ENCODE data around the gene CROCC2.
A peak's percentile ranks its signal among the peaks of the same experiment; 100 is the strongest.

The CROCC2 gene

DNA sequence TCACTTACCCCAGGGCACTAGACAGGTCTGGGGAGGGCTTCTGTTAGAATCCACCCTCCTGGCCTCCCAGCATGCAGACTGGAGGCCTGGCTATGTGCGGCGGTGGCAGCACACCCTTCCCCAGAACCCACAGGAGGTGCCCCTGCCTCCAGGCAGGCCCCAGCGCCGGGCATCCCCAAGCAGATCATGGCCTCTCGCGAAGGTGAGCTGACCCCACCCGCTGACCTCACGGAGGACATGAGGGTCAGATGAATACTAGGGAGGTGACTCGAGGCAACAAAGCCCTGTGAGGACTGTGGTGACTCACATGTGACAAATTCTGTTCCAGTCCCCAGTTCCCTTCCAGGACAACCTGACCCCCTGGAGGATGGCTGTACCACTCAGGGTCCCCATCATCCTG is 12.1 kb upstream of the CROCC2 start:
- DNase-seq (no peak), ATAC-seq (peak; percentile 13)
- Mint-ChIP-seq H3K27ac (no peak overlapping the region), H3K9me3 (no peaks in the 10 kb centered on the region), H3K36me3 (ENCODE audit: low read depth) (no peaks in the 10 kb centered on the region), H3K4me1 (peaks cover 5% of the 10 kb centered on the region), H3K27me3 (peaks cover 2% of the 10 kb centered on the region), H3K4me3 (no peak overlapping the region)

DNA sequence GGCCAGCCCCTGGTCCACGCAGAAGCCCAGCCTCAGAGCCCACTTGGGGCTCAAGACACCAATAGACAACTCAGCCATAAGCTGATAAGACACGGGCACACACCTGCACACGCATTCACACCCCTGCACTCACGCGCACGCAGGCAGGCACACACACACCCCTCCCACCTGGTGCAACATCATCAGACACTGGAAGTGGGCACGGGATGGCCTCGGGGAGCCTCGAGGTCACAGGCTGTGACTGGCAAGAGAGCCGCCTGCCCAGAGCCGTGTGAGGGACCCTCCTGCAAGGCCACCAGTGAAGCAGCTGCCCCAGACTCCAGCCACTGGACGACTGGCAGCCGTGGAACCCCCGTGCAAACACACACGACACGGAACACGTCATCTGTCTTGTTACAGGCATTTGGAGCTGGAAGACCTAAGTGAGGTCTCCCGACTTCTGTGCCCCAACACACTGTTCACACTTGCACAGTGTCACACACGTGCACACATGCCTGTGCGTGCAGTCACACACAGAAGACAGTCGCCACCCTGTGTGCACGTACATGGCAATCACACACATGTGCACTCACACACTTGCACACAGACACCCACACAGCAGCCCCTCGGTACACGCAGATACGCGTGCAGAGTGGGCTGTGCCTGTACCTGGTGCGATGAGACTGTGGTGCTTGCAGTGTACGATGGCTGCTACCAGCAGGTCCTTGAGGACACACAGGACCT is 11.1 kb upstream of the CROCC2 start:
- no peaks in the 10 kb centered on the region for H3K36me3 Mint-ChIP-seq (ENCODE audit: low read depth)

DNA sequence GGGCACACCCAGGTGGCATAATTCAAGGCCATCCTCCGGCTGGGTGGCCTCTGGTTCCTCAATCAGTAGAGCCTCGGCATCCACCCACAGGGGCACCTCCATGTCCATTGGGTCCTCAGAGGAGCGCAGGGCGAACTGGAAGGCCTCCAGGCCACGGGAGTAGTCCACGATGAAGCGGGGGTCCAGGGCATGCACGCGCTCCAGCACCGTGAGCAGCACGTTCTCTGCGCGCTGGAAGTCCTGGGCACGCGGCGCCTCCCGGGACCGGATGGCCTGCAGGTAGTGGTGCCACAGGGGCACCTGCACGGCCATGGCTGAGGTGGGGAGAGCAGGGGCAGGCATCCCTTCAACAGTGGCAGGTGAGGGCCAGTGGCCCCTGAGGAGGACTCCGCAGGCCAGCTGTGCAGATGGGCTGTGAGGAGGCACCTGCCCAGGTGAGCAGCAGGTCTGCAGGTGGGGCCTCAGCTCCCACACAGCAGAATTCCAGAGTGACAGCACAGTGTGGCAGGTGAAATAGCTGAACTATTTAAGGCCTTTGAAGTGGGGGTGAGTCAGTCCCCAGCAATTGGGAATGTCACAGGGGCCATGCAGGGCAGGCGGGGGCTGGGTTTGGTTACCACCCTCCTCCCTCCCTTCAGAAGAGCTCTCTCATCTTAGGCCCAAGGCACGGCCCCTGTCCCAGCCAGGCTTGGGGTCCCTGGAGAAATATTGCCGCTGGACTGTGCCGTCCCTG is 10.3 kb upstream of the CROCC2 start, which contains the start of gene MAB21L4:
TSS of gene MAB21L4 (minus strand) at position 501 of the 733 bp plus-strand sequence. CDS start at position 342, 159 bp downstream.
- H3K36me3 Mint-ChIP-seq (ENCODE audit: low read depth), result no peaks in the 10 kb centered on the region
- peaks cover 2% of the 10 kb centered on the region for H3K27me3 Mint-ChIP-seq
- no peak for ATAC-seq
- no peak within 1 kb of the TSS for H3K4me3 Mint-ChIP-seq
- no peak within 1 kb of the TSS for H3K27ac Mint-ChIP-seq
- no peak for DNase-seq
- H3K4me1 Mint-ChIP-seq, result peaks cover 5% of the 10 kb centered on the region
- no peaks in the 10 kb centered on the region for H3K9me3 Mint-ChIP-seq

More for the DNA sequence above, 11.1 kb upstream of the CROCC2 start:
- no peak overlapping the region for H3K27ac Mint-ChIP-seq
- peaks cover 2% of the 10 kb centered on the region for H3K27me3 Mint-ChIP-seq
- ATAC-seq, result no peak
- H3K4me1 Mint-ChIP-seq, result peaks cover 5% of the 10 kb centered on the region
- DNase-seq, result no peak
- no peaks in the 10 kb centered on the region for H3K9me3 Mint-ChIP-seq
- no peak overlapping the region for H3K4me3 Mint-ChIP-seq

DNA sequence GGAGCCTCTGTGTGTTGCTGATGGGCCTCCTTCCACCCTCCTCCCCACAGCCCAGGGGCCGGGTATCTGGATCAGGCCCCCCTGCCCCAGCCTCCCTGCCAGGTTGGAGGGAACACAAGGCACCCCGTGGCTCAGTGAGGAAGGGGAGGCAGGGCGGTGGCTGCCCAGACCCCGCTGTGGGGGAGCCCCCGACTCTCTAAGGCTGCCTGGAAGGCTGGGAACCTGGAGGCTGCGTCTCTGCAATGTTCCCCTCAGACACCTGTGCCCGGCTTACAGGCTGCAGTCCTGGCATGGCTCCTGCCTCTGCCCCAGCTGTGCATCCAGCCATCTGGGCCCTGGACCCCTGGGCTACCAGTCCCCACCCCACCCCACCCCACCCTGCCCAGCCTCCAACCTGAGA is 9.7 kb upstream of the CROCC2 start:
- no peak overlapping the region for H3K27ac Mint-ChIP-seq
- H3K36me3 Mint-ChIP-seq (ENCODE audit: low read depth), result no peaks in the 10 kb centered on the region
- H3K9me3 Mint-ChIP-seq, result no peaks in the 10 kb centered on the region
- ATAC-seq (no peak), DNase-seq (no peak)
- no peak overlapping the region for H3K4me3 Mint-ChIP-seq
- peaks cover 2% of the 10 kb centered on the region for H3K27me3 Mint-ChIP-seq
- peaks cover 5% of the 10 kb centered on the region for H3K4me1 Mint-ChIP-seq

DNA sequence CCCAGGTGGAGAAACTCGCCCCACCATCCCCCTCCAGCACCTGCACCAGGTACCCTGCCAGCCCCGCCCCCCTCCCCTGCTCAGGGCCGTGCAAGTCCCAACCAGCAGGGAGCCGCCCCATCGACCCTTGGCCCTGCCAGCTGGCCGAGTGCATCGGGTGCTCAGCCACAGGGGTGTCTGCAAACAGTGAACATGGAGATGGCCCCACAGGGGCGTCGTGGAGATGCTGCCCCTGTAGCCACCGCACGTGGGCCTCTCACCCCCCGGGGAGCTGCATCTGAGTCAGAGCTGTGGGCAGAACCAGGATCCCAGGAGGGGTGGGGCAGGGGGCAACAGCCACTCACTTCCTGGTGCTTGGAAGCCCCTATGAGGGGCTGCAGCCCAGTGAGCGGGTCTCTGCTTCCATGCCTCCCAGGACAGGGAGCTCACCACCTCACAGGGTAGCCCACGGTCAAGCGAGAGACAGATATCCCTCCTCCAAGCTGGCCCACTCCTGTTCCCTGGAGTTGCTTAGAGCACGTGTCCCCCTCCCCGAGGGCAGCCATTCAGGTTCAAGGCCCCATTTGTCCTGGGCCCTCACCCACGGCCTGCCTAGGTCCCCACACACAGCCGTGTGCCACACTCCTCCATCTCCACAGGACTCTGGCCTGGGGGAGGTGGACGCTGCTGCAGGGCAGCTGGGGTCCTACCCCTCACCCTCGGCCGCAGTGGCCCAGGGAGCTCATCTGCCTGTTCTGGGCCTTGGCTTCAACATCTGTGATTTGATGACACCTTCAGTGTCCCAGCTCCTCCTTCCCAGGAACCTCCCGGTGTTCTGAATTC is 9.1 kb upstream of the CROCC2 start:
- H3K4me3 Mint-ChIP-seq, result no peak overlapping the region
- no peaks in the 10 kb centered on the region for H3K36me3 Mint-ChIP-seq (ENCODE audit: low read depth)
- ATAC-seq (no peak), DNase-seq (no peak)
- H3K9me3 Mint-ChIP-seq, result no peaks in the 10 kb centered on the region
- H3K27me3 Mint-ChIP-seq, result peaks cover 2% of the 10 kb centered on the region
- peaks cover 5% of the 10 kb centered on the region for H3K4me1 Mint-ChIP-seq
- no peak overlapping the region for H3K27ac Mint-ChIP-seq

GRCh38 chr2:240898108-240898730 is 7.9 kb upstream of the CROCC2 start:
- Mint-ChIP-seq H3K36me3 (ENCODE audit: low read depth) (no peaks in the 10 kb centered on the region), H3K4me1 (peaks cover 5% of the 10 kb centered on the region), H3K4me3 (no peak overlapping the region), H3K9me3 (no peaks in the 10 kb centered on the region), H3K27me3 (peaks cover 2% of the 10 kb centered on the region), H3K27ac (no peak overlapping the region)
- no peak for ATAC-seq
- DNase-seq, result no peak

DNA sequence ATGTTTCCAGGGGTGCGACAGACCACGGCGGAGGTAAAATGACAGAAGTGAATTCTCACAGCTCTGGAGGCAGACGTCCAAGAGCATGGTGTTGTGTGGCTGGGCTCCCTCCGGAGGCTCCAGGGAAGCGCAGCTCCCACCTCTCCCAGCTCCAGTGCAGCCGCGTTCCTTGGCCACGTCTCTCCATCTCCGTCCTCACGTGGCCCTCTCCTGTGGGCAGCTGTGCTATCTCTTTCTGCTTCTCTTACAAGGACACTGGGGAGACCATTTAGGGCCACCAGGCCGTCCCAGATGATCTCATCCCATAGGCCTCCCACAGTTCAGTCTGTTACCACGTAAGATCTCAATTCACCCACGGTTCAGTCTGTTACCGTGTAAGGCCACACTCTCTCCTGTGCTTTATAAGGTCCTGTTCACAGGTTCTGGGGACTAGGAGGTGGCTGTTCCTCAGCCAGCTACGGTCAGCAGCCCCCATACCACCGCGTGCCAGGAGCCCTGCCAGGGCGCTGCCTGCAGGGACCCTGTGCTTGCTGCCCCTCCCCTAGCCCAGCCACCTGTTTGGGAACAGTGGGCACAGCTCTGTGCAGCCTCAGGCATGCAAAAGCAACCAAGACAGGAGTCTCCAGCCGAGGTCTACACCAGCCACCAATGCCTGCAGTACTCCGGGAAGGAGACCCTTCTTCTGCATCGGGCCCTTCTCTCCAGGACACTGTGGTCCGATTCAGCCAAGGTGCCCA is 7.2 kb upstream of the CROCC2 start:
- Mint-ChIP-seq H3K9me3 (no peaks in the 10 kb centered on the region), H3K27ac (no peak overlapping the region), H3K4me1 (peaks cover under 1% of the 10 kb centered on the region), H3K36me3 (ENCODE audit: low read depth) (no peaks in the 10 kb centered on the region), H3K4me3 (no peak overlapping the region), H3K27me3 (peaks cover 2% of the 10 kb centered on the region)
- DNase-seq, result no peak
- ATAC-seq, result no peak

DNA sequence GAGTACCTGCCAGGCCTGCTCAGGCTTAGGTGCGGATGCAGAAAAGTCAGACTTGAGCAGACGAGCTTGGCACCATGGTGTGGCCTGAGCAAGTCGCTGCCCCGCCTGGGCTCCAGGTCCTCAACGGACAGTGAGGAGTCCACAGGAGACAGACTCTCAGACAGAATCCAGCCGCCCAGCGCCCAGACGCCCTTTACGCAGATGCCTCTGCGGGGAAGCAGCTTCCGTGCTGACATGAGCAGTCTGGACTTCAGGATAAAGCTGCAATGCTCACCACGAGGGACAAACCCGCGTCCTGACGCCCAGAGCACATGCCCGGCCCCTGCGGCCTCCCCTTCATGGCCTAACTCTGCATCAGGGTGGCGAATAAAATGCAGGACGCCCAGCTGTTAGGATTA is 6.7 kb upstream of the CROCC2 start:
- Mint-ChIP-seq H3K27me3 (peaks cover 2% of the 10 kb centered on the region), H3K27ac (no peak overlapping the region), H3K36me3 (ENCODE audit: low read depth) (no peaks in the 10 kb centered on the region), H3K9me3 (no peaks in the 10 kb centered on the region), H3K4me3 (no peak overlapping the region), H3K4me1 (no peaks in the 10 kb centered on the region)
- DNase-seq (no peak), ATAC-seq (no peak)

GRCh38 chr2:240900141-240900860 is 5.8 kb upstream of the CROCC2 start:
- H3K27me3 Mint-ChIP-seq, result peaks cover 2% of the 10 kb centered on the region
- no peaks in the 10 kb centered on the region for H3K9me3 Mint-ChIP-seq
- no peak overlapping the region for H3K4me3 Mint-ChIP-seq
- no peak overlapping the region for H3K27ac Mint-ChIP-seq
- ATAC-seq (no peak), DNase-seq (no peak)
- no peaks in the 10 kb centered on the region for H3K4me1 Mint-ChIP-seq
- H3K36me3 Mint-ChIP-seq (ENCODE audit: low read depth), result no peaks in the 10 kb centered on the region

DNA sequence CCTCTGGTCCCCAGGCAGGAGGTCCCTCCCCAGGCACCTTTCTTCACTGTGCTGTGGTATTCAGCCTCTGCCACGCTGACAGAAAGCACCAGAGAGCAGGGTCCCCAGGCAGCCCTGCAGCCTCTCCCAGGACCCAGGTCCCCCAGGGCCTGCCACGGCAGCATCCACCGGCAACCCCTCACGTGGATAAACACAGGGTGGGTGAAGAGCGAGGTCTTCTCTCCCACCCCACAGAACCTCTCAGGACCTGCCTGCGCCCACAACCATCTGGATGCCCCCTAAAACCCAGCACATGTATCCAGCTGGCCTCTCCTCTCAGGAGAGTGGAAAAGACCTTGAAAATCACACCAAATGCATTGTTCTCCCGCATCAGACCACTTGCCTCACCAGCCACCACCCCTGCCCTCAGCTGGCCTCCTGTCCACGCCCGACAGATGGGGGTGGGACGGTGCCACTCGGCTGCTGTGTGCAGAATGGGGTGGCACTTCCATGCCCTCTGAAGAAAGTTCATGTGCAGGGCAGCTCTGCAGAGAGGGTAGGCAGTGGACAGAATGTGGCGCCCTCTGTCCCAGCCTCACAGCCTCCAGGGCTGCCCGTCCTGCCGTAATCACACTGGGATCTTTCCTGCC is 4.0 kb upstream of the CROCC2 start:
- H3K27me3 Mint-ChIP-seq, result peaks cover 2% of the 10 kb centered on the region

GRCh38 chr2:240902615-240903041 is 3.5 kb upstream of the CROCC2 start:
- Mint-ChIP-seq H3K27ac (no peak overlapping the region), H3K27me3 (peaks cover 2% of the 10 kb centered on the region), H3K36me3 (ENCODE audit: low read depth) (no peaks in the 10 kb centered on the region), H3K4me1 (no peaks in the 10 kb centered on the region), H3K9me3 (no peaks in the 10 kb centered on the region), H3K4me3 (no peak overlapping the region)
- no peak for ATAC-seq
- no peak for DNase-seq

More for the DNA sequence above, 4.0 kb upstream of the CROCC2 start:
- ATAC-seq (no peak), DNase-seq (no peak)
- H3K4me3 Mint-ChIP-seq, result no peak overlapping the region
- no peak overlapping the region for H3K27ac Mint-ChIP-seq
- no peaks in the 10 kb centered on the region for H3K36me3 Mint-ChIP-seq (ENCODE audit: low read depth)
- no peaks in the 10 kb centered on the region for H3K4me1 Mint-ChIP-seq
- no peaks in the 10 kb centered on the region for H3K9me3 Mint-ChIP-seq

DNA sequence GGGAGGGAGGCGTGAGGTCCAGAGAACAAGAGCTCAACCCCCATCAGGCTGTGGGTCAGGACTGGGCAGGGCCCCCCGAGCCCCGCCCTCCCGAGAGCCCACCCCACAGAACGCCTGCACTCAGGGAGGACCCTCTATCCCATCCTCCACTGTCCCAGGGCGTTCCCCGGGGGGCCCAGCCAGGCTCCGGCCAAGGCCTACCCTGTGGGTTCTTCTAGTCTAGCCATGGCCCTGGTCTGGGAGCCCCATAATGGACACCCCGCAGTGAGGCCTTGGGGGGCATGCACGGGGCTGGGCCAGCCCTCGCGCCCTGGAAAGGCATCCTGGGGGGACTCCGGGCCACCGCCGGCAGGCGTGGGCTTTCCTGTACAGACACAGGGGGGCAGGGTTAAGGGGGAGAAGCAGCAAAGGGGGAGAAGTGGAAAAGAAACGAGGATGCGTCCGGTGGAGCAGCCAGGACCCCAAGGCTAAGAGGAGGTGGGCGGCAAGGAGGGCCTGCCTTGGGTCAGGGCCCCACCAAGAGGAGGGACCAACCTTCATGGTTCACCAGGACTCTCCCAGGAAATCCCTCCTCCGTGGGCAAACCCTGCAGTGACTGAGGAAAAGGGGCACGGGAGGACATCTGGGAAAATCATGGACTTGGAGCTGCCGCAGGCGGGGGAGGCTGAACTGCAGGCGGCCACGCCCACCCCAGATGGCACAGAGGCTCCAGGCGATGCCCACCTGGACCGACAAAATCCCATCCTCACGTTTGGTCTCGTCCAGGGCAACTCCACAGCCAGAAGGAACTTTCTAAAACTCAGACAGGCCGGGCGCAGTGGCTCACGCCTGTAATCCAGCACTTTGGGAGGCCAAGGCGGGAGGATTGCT is 2.7 kb upstream of the CROCC2 start:
- ATAC-seq, result no peak
- DNase-seq, result no peak
- Mint-ChIP-seq H3K36me3 (ENCODE audit: low read depth) (no peaks in the 10 kb centered on the region), H3K4me3 (no peak overlapping the region), H3K4me1 (no peaks in the 10 kb centered on the region), H3K27ac (no peak overlapping the region), H3K9me3 (no peaks in the 10 kb centered on the region), H3K27me3 (no peaks in the 10 kb centered on the region)
